Stimulated activated CD8-positive, alpha-beta memory T cell treated with anti-CD3 and anti-CD28 coated beads, Interleukin-15, amount 100 ng/mL, for 24 hours (primary cell): Measurements from ENCODE around the gene KIF4B.
"Not testable (repeated sequence)": the region's sequence is repeated elsewhere in the genome, so short reads cannot be mapped to it uniquely, and the experiment has no call there.

ENCODE experiments used
- DNase-seq: peaks from one replicate; pipeline ENCODE4 v3.0.0-alpha.2; 2020; ENCODE audit warnings: low read depth

KIF4B gene

GRCh38 chr5:155004138-155004744 lies 9.3 kb upstream of the KIF4B start:
- no peak for DNase-seq

GRCh38 chr5:155006265-155006664 lies 7.3 kb upstream of the KIF4B start:
- not testable (repeated sequence) for DNase-seq

- DNase-seq, result no peak
Measured at GRCh38 chr5:155008669-155009068, 4.9 kb upstream of the KIF4B start.

GRCh38 chr5:155010881-155011280 lies 2.7 kb upstream of the KIF4B start:
- no peak for DNase-seq

GRCh38 chr5:155015239-155015638 lies 1.7 kb downstream of the KIF4B start:
- DNase-seq, result no peak

GRCh38 chr5:155017610-155018009 lies 4.1 kb downstream of the KIF4B start:
- DNase-seq, result no peak

- no peak for DNase-seq
Measured at GRCh38 chr5:155019601-155020226, 6.2 kb downstream of the KIF4B start.

GRCh38 chr5:155021842-155022241 lies 8.3 kb downstream of the KIF4B start:
- no peak for DNase-seq

- no peak for DNase-seq
Measured at GRCh38 chr5:155023320-155023719, 9.8 kb downstream of the KIF4B start.

- DNase-seq, result no peak
Measured at GRCh38 chr5:155024015-155024414, 10.5 kb downstream of the KIF4B start.

GRCh38 chr5:155025895-155026294 lies 12.3 kb downstream of the KIF4B start:
- DNase-seq, result no peak

- DNase-seq, result no peak
Measured at GRCh38 chr5:155027993-155028629, 14.6 kb downstream of the KIF4B start.

- DNase-seq, result no peak
Measured at GRCh38 chr5:155029240-155029639, 15.7 kb downstream of the KIF4B start.

GRCh38 chr5:155034145-155034744 lies 20.7 kb downstream of the KIF4B start:
- not testable (repeated sequence) for DNase-seq

- DNase-seq, result not testable (repeated sequence)
Measured at GRCh38 chr5:155035087-155035486, 21.5 kb downstream of the KIF4B start.

GRCh38 chr5:155040984-155041653 lies 27.6 kb downstream of the KIF4B start:
- no peak for DNase-seq

GRCh38 chr5:155044591-155044990 lies 31.0 kb downstream of the KIF4B start:
- no peak for DNase-seq

- DNase-seq, result no peak
Measured at GRCh38 chr5:155046591-155046990, 33.0 kb downstream of the KIF4B start.

GRCh38 chr5:155047818-155048217 lies 34.3 kb downstream of the KIF4B start:
- no peak for DNase-seq

- no peak for DNase-seq
Measured at GRCh38 chr5:155049569-155050383, 36.2 kb downstream of the KIF4B start.

- no peak for DNase-seq
Measured at GRCh38 chr5:155050384-155051019, 36.9 kb downstream of the KIF4B start.
